Transverse colon (tissue), 4 donors: Measurements from ENCODE around the gene ATRIP.

Experiments
- EP300 ChIP-seq: sonication (generic); formaldehyde crosslinking; IDR thresholded peaks from one replicate; pipeline ENCODE4 v1.6.1; 2017; ENCODE audit warnings: antibody characterized with exemption, low read depth
- POLR2A ChIP-seq: fragments of 450-650 bp; IDR thresholded peaks from one replicate; pipeline ENCODE4 v1.6.1; 2016; ENCODE audit warnings: antibody characterized with exemption, mild to moderate bottlenecking, moderate library complexity
- POLR2AphosphoS5 ChIP-seq, 3 donors: sonication (generic); formaldehyde crosslinking; IDR thresholded peaks; one replicate each; pipeline ENCODE4 v1.6.1; 2016; ENCODE audit warnings: antibody characterized with exemption in 3 of 3
- TF ChIP-seq, protein P1 (sequence below), 5 experiments: fragments of 200-600 bp in 3 of 5; fragments of 450-650 bp in 2 of 5; sonication (generic) in 3 of 5; IDR thresholded peaks; 1 replicate in 2 of 5; 2 replicates in 3 of 5; pipeline ENCODE4 v1.5.1; 2016 to 2017; ENCODE audit warnings: antibody characterized with exemption in 5 of 5, inconsistent platforms in 3 of 5, mild to moderate bottlenecking in 2 of 5, moderate library complexity in 1 of 5

DNA sequence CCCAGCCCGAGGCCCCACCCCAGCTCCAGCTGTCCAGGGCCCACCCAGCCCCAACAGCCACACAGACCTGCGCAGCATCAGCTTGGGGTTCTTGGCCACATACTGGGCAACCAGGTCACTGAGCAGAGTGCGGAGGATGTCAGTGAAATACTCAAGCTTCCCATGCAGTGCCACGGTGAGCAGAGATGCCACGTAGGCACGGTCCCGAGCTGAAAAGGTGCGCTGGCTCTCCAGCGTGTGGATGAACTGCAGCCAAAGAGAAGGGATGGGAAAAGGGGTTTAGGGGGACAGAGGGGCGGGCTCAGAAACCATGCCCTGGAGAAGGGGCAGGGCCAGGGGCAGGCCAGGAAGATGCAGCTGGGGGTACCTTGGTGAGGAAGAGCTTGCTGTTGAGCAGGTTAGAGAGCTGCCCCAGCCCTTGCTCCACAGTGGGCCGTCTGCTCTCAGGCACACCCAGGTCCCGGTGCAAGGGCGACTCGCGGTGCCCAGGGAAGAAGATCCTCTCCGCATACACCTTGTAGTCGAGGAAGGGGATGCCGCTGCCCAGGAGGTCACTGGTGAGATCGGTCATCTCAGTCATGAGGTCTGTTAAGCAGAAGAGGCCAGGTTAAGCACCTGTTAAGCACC is 34.0 kb upstream of the ATRIP start:
- TF ChIP-seq, protein P1, sequence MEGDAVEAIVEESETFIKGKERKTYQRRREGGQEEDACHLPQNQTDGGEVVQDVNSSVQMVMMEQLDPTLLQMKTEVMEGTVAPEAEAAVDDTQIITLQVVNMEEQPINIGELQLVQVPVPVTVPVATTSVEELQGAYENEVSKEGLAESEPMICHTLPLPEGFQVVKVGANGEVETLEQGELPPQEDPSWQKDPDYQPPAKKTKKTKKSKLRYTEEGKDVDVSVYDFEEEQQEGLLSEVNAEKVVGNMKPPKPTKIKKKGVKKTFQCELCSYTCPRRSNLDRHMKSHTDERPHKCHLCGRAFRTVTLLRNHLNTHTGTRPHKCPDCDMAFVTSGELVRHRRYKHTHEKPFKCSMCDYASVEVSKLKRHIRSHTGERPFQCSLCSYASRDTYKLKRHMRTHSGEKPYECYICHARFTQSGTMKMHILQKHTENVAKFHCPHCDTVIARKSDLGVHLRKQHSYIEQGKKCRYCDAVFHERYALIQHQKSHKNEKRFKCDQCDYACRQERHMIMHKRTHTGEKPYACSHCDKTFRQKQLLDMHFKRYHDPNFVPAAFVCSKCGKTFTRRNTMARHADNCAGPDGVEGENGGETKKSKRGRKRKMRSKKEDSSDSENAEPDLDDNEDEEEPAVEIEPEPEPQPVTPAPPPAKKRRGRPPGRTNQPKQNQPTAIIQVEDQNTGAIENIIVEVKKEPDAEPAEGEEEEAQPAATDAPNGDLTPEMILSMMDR (IDR thresholded peaks at IDR 0.05) = no peak
- TF ChIP-seq POLR2A = no peak
- TF ChIP-seq EP300 = no peak
- TF ChIP-seq POLR2AphosphoS5 (IDR thresholded peaks at IDR 0.05) = no peak
